GM18909 (cell line): ENCODE data around the gene OTOGL.

Source experiments
- ATAC-seq: cut with Tn5 transposase; IDR thresholded peaks from one replicate; pipeline ENCODE4 v1.9.1; 2021; ENCODE audit warnings: mild to moderate bottlenecking; ENCODE audit not compliant: unreplicated experiment, poor library complexity

OTOGL gene

DNA sequence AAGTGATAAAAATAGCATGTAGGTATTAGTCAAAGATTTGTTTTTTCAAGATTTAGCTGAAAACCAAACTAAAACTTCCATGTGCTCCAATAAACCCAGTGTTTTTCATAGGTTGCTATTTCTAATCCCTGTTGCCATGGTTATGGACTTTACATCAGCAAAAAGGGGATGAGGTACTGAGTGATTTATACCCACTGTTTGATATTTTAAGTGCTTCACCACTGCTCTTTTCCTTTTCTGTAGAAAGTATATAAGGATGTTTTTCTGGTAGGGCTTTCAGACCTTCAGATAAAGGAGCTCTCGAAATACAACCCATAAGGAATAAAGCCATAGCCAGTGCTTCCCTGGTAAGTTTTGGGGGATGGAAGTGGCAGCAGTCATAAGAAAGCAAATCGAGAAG, at the start of gene OTOGL:
Gene OTOGL (plus strand): TSS at position 279 of the 400 bp plus-strand sequence. CDS start 109,895 bp downstream, outside the sequence.
- no peak for ATAC-seq

GRCh38 chr12:80050236-80050635, 49.1 kb upstream of the OTOGL start:
- ATAC-seq: no peak

DNA sequence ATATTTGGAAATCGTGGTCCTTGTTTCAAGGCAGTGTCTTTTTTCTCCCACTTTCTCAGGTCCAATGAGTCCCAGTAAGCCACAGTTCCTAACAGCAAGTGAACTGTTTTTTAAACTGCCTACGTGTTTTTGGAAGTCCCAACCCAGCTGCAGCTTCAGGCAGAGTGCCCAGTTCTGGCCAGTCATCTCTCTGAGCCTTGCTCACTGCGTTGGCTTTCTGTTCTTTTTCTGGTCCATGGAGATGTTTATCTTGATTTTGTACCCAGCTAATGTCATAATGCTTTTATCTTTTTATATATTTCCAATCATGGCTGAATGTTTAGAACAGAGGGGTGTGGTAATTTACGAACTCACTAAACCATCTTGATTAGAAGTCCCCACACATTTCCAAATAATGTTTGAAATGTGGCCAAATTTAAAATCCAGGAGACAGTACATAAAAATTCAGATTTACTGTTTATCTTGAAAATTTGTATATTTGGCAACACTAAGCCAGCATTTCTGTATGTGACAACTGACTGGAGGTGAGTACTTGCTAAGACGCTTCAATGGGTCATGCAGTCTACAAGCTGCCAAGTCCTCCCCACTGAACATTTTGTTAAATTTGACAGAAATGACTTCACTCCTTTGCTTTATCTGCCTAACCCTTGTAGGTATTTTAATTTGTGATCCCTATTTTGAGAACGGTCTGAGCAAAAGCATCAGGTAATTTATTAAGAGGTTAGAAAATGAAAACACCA, 46.1 kb upstream of the OTOGL start:
- no peak for ATAC-seq

- no peak for ATAC-seq
Observed at GRCh38 chr12:80056232-80056631, 43.1 kb upstream of the OTOGL start.

- no peak for ATAC-seq
Observed at GRCh38 chr12:80056845-80057244, 42.5 kb upstream of the OTOGL start.

GRCh38 chr12:80058586-80058985, 40.8 kb upstream of the OTOGL start:
- ATAC-seq: no peak

GRCh38 chr12:80059102-80059501, 40.2 kb upstream of the OTOGL start:
- ATAC-seq: no peak

DNA sequence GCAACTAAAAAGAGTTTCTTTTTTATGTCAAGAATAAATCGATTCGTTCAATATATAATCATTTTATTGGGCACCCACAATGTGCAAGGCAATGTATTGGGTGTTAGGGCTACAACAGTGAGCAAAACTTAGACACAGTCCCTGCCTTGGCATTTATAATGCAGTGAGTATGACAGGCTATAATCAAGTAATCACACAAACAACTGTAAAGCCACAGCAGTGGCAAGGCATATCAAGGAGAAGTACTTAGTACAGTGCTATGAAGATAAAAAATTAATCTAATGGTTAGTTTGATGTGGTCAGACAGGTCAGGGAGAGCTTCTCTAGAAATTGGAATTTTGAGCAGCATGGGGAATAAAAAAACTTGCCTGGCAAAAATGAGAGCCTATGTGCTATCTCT, 39.5 kb upstream of the OTOGL start:
- ATAC-seq: no peak

DNA sequence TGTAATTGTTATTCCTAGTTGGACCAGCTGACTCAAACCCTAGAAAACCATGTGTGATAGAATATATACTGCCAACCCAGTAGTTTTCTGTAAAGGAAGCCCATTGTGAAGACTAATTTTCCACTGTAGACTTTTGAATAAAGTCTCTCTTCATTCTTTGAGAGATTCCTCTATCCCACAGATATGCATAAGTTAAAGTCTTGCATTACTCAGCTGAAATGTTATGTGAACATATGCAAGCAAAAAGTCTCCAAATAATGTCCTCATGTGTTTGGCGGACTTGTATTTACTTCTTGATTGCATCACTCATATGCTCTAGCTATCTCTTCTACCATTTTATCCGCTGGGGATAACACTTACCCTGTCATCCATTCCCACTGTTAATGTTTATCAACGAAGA, 35.1 kb upstream of the OTOGL start:
- no peak for ATAC-seq

- ATAC-seq: no peak
Observed at GRCh38 chr12:80064951-80065350, 34.4 kb upstream of the OTOGL start.

GRCh38 chr12:80068173-80068572, 31.2 kb upstream of the OTOGL start:
- ATAC-seq: no peak

DNA sequence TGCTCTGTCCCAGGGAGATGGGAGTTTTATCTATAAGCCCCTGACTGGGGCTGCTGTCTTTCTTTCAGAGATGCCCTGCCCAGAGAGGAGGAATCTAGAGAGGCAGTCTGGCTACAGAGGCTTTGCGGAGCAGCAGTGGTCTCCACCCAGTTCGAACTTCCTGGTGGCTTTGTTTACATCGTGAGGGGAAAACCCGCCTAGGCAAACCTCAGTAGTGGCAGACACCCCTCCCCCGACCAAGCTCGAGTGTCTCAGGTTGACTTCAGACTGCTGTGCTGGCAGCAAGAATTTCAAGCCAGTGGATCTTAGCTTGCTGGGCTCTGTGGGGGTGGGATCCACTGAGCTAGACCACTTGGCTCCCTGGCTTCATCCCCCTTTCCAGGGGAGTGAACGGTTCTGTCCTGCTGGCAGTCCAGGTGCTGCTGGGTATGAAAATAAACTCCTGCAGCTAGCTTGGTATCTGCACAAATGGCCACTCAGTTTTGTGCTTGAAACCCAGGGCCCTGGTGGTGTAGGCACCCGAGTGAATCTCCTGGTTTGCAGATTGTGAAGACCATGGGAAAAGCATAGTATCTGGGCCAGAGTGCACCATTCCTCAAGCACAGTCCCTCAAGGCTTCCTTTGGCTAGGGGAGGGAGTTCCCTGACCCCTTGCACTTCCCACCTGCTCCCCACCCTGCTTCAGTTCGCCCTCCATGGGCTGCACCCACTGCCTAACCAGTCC, 15.3 kb upstream of the OTOGL start:
- peak; percentile 71 for ATAC-seq

GRCh38 chr12:80086025-80086424, 13.3 kb upstream of the OTOGL start:
- no peak for ATAC-seq

DNA sequence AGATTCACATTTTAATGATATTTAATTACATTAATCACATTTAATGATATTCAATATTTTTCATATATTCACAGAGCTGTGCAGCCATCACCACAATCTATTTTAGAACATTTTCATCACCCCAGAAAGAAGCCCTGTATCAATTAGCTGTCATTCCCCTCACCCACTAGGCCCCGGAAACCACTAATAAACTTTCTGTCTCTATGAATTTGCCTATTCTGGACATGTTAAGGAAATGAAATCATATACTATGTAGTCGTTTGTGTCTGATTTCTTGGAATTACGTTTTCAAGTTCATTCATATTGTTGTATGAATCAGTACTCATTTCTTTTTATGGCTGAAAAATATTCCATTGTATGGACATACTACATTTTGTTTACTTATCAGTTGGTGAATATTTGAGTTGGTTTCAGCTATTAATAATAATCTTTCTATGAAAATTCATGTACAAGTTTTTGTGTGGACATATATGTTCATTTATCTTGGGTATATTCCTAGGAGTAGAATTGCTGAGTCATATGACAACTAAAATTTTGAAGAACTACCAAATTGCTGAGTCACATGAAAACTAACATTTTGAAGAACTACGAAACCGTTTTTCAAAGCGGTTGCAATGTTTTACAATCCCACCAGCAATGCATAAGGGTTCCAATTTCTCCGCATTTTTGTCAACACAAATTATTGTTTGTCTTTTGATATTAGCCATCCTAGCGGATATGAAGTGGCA, 11.7 kb upstream of the OTOGL start:
- no peak for ATAC-seq

DNA sequence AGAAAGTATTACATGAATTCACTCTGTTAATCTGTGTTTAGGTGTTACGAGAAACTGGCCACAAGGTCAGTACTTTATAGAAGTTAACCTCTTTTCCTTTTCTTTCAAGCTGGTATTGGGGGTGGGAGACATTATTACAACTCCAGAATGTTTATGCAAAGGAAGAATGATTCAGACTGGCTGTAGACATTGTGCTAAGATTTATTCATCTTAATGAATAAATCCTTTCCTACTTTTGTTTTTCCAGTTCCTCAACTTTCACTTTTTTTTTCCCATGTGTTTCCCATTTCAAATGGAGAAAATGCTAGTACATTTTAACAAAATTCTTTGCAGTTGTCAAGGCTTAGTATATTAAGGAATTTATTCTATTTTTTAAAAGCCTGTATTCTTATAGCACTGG, 1.3 kb downstream of the OTOGL start:
- no peak for ATAC-seq

GRCh38 chr12:80101126-80101525, 1.8 kb downstream of the OTOGL start:
- no peak for ATAC-seq

DNA sequence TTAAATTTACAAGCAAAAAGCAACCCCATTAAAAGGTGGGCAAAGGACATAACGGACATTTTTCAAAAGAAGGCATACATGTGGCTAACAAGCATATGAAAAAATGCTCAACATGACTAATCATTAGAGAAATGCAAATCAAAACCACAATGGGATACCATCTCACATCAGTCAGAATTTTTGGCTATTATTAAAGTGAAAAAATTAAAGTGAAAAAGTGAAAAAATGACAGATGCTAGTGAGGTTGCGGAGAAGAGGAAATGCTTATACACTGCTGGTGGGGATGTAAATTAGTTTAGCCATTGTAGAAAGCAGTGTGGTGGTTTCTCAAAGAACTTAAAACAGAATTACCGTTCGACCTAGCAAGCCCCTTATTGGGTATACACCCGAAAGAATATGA, 7.9 kb downstream of the OTOGL start:
- no peak for ATAC-seq

- ATAC-seq: no peak
Observed at GRCh38 chr12:80116735-80117134, 17.4 kb downstream of the OTOGL start.

DNA sequence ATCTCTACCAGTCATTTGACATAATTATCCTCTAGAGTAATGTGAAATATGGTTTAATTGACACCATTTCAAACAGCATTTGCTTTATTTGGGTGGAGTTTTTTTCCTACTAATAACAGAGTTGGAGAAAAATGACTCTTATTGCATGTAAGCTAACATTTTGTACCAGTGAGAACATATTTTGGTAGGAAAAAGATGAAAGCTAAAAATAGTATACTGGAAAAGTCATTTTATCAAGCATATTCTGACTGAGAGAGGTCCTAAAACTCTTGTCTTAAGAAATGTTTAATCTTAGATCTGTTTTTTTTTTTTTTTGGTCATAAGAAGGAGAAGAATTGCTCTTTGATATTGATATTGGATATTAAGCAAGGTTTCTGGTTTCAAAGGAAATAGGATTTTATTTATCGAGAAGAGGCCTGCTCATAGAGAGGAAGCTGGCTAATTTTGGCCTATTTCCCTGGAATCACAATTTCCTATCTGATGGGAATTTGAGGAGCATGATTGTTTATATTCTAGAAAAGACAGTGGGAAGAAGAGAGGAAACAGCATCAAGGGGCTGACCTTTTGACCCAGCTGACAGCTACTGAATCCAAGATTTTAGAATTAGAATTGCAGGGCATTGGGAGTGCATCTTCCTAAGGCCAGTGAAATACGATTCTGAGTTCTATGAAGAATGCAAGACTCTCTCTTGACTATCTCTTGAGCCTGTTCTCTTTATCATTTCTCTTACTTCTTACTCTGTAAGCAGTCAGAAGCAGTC, 19.4 kb downstream of the OTOGL start:
- ATAC-seq: no peak

DNA sequence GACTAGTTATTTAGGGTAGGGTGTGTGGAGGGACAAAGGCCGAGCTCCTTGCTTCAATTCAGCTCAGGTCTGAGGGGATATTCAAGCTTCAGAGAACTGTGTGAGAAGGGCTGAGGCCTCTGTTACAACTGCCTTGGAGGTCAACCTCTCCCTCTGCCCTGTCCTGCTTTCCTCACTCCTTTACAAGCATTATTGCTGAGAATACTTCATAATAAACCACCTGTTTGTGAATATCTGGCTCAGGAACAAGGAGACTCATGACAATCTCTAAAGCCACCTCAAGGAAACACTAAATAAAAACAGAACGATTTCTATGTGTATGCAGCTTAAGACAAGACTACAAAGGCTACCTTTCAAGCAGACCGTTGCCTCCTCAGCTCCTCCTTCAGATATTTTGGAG, 21.7 kb downstream of the OTOGL start:
- ATAC-seq: no peak

- no peak for ATAC-seq
Observed at GRCh38 chr12:80121661-80122060, 22.3 kb downstream of the OTOGL start.
